GM19240 (cell line): ENCODE measurements around the gene PSMD14.
"Not testable (repeated sequence)": the region's sequence is repeated elsewhere in the genome, so short reads cannot be mapped to it uniquely, and the experiment has no call there.

Experiments
- DNase-seq: peaks from one replicate; pipeline ENCODE4 v3.0.0; 2011; ENCODE audit warnings: low spot score; ENCODE audit not compliant: insufficient read length

Gene PSMD14

DNA sequence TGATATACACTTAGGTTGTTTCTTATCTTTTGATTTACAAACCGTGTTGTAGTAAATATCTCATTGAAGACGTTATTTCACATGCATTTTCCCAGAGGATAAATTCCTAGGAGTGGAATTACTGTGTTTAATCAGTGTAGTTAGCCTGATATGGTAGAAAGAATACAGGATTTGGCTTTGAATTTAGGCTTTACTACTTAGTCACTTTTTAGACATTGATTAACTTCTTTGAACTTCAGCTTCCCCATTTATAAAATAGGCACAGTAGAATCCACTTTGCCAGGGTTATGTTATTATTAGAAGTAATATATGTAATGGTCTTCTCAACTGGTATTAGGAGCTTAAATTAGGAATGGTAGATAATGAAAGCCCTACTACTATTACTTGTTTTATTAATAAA lies 27.4 kb downstream of the PSMD14 start:
- DNase-seq, result no peak

DNA sequence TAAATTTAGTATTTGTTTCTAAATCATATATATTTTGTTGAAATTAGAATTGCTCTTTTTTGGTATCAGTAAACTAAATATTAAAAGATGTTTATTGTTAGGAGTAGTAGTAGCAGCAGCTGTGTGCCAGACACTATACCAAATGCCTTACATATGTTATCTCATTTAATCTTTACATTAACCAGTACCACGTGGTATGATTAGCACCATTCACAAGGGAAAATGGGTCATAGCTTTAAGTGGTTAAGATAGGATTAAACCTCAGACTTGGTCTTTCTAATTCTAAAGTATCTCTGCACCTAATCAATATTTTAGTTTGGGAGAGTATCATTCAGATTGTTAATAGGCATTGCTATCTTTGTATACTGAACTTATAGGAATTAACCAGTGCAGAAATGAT lies 29.0 kb downstream of the PSMD14 start:
- DNase-seq, result no peak

DNA sequence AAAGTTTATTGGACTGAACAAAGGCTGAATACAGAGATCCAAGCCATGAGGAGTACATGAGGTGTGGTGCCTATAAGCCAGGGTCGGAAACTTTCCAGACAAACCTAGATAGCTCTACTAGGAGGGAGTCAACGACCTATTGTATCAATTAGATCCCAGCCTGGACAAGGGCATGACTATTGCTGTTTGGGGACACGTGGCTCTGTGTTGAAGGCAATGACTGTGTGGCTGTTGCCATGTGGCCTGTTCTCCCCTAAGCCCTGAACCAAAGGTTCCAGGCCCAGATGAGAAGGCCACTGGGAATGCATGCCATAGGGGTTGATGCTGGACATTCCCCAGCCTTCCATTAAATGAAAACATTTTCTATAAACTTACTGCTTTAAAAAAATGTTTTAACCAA lies 31.3 kb downstream of the PSMD14 start:
- not testable (repeated sequence) for DNase-seq

DNA sequence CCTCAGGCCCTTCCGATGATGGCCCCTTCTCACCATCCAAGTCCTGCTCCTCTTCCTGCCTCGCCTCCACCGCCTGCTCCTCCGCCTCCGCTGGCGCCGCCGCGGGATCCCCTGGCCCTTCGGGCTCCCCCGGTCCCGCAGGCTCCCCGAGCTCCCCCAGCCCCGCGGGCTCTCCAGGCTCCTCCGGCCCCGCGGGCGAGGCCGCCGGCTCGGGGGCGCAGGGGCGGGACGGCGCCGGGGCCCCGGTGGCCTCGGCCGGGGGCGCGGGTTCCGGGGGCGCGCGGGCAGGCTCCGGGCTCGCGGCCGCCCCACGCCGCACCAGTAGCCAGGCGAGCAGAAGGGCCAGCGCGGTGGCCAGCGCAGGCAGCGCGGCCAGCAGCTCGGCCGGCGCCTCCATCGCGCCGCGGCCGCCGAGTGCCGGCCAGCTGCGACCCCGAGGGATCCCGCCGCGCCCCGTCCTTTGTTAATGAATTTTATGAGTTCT lies 32.7 kb downstream of the PSMD14 start:
- DNase-seq, result not testable (repeated sequence)

DNA sequence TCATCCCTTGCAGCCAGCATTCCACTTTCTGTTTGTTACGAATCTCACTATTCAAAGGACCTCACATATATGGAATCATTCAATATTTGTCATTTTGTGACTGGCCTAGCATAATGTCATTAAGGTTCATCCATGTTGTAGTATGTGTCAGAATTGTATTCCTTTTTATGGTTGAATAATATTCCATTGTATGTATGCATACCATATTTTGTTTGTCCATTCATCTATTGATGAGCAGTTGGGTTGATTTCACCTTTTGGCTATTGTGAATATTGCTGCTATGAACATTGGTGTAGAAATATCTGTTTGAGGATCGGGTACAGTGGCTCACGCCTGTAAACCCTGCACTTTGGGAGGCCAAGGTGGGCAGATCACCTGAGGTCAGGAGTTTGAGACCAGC lies 35.0 kb downstream of the PSMD14 start:
- DNase-seq, result no peak

DNA sequence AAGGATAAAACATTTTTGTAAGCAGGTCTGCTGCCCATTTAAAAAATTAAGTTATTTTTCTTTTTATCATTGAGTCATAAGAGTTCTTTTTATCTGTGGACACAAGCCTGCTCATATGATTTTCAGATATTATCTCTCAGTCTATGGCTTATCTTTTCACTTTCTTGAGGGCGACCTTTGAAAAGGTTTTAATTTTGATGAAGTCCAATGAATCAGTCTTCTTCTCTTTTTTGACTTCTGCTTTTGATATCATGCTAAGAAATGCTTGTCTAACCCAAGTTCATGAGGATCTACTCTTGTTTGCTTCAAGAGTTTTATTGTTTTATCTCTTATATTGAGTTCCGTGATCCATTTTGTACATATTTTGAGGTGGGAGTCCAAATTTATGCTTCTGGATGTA lies 36.5 kb downstream of the PSMD14 start:
- DNase-seq, result no peak

DNA sequence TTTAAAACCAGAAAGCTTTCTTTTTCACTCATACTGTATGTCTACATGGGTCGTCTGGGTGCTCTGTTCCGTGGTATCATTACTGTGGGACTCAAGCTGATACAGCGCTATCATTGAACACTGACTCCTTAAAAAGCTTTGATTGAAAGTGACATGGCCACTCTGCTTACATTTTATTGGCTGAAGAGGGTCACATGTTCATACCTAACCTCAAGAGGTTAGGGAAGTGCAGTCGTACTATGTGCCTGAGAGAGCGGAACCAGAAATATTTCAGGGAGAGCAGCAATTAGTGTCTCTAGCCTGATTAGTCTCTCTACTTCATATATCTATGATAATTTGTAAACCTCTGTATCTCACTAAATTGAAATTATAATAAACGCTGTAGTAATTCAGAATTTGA lies 43.5 kb downstream of the PSMD14 start:
- DNase-seq, result no peak

GRCh38 chr2:161352719-161353118 lies 44.5 kb downstream of the PSMD14 start:
- no peak for DNase-seq

DNA sequence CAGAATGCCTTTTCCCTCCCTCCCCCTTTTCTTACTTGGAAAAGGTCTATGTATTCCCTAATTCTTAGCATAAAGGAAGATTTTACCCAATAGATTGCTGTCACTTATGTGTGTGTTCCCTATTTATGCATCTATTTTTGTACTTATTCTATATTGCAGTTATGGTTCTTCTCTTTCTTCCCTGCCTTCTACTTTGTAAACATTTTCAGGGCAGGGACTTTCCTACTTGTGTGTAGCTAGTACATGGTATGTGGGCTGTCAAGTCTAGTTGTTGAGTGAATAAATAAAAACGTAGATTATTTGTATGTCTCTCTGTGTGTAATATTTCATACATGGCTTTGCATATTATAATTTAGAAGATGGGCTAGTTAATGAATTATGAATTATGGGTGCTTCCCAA lies 45.3 kb downstream of the PSMD14 start:
- DNase-seq, result no peak

DNA sequence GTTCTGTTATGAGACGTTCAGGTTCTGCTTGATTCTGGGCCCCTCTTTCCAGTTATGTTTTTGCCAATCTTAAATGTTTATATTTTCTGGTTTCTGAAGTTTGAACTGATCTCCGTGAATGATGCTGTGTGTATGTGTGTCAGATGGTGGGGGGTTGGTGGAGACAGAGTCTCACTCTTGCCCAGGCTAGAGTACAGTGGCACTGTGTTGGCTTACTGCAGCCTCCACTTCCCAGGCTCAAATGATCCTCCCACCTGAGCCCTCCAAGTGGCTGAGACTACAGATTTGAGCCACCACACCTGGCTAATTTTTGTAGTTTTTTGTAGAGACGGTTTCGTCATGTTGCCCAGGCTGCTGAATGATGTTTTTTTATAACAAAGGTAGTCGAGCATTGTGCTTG lies 45.9 kb downstream of the PSMD14 start:
- DNase-seq, result no peak

DNA sequence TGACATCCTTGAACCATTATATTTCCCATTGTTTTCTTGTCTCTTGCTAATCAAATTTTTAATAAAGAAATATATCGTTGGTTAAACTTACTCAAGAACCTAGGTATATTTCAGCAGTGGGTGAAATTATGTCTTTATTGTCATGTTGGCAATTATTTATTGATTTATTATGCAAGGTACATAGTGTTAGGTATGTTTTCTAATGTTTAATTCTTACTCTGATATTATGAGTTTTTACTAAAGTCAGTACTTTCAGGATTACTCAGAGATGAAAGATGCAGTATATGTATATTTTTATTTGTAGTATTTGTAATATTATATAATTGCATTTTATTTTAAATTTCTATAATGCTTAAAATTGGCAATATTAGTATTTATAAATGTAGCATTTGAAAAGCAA lies 46.9 kb downstream of the PSMD14 start:
- DNase-seq, result no peak

- DNase-seq, result no peak
Observed at GRCh38 chr2:161355983-161356382, 47.8 kb downstream of the PSMD14 start.

DNA sequence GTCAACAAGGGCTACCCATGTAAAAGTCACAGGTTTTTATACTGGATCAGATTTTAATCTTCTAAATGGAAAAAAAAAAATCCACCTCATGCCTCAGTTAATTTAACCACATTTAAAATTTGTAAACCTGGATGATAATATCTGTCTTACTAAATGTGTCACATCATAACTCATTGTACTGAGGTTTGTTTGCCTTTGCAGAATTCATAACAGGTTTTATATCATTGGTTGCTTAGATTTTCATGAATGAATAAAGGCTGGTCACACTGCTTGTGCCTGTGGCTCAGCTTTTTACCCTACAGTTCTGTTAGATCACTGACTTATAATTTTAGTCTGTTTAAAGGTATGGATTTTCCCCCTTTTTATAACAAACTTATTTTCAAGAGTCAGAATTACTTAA lies 48.9 kb downstream of the PSMD14 start:
- DNase-seq, result no peak

- no peak for DNase-seq
Observed at GRCh38 chr2:161358838-161359237, 50.6 kb downstream of the PSMD14 start.

DNA sequence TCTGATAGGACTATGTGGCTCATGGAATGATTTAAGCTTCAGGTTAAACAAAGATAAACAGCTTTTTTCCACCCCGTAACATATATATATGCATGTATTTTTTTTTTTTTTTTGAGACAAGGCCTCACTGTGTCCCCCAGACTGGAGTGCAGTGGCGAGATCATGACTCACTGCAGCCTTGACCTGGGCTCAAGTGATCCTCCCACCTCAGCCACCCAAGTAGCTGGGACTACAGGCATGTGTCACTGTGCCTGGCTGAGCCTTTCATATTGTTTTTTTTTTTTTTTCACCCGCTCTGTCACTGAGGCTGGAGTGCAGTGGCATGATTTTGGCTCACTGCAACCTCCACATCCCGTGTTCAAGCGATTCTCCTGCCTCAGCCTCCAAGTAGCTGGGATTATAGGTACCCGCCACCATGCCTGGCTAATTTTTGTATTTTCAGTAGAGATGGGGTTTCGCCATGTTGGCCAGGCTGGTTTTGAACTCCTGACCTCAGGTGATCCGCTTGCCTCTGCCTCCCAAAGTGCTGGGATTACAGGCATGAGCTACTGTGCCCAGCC lies 52.0 kb downstream of the PSMD14 start:
- DNase-seq, result not testable (repeated sequence)

DNA sequence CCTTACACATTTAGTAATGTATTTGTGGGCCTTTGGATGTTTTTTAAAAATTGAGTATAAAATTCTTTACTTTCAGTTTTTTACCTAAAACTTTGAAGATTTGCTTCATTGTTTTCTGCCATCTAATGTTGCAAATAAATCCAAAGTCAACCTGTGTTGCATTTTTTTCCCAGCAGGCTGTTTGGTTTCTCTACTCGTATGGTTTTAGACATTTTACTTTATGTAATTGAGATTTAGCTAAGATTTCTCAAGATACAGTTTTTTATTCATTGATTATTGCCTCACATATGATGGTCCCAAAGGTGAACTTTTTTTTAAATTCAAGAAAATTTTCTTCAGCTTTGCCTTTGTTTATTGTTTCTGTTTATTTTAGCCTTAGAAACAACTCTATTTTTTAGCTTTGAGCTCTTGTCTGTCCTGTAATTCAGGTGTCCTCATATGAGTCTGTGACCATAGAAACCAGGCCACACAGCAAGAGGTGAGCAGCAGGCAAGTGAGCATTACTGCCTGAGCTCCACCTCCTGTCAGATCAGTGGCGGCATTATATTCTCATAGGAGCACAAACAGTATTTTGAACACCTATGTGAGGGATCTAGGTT lies 54.4 kb downstream of the PSMD14 start:
- no peak for DNase-seq

GRCh38 chr2:161367675-161368074 lies 59.5 kb downstream of the PSMD14 start:
- no peak for DNase-seq

GRCh38 chr2:161369311-161369710 lies 61.1 kb downstream of the PSMD14 start:
- no peak for DNase-seq

GRCh38 chr2:161370981-161371380 lies 62.8 kb downstream of the PSMD14 start:
- DNase-seq, result no peak

GRCh38 chr2:161371869-161372268 lies 63.6 kb downstream of the PSMD14 start:
- DNase-seq, result no peak

- no peak for DNase-seq
Observed at GRCh38 chr2:161373942-161374341, 65.7 kb downstream of the PSMD14 start.

DNA sequence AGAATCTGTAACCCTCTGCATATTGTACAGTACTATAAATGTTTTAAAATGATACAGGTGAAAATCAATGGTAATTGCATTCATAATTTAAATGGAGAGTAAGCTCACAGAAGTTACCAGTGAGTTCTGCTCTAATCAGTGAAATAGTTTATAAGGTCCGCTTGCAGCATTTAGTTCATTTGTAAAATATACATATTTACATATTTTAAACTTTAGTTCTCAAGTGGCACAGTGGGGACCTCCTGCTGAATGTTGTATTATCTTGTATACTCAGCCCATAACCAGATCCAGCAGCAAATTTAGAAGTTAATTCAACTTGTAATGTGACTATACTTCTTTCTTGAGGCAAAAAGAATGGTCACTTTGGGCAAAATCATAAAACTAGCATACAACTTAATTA lies 66.2 kb downstream of the PSMD14 start:
- DNase-seq, result no peak

DNA sequence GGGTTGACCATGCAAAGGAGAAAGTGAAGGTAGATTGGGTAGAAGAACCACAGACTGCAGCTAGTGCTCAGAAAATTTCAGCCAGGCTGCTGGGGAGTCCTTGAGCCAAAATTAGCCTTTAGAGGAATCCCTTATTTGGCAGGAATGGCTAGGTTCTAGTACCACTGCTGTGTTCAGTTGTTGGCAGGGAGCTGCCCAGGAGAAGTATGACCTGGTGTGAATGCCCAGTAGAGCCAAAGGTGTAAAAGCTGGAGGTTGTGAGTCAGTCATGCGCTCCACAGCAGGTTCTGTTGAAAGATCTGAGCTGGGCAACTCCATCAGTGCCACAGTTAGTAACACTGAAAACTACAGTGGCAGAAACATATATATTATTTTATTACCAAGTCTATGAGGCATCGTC lies 71.5 kb downstream of the PSMD14 start:
- DNase-seq, result no peak

- DNase-seq, result no peak
Observed at GRCh38 chr2:161381546-161381945, 73.3 kb downstream of the PSMD14 start.
